ENCODE measurements around the gene HPX.

Gene HPX

GRCh38 chr11:6440906-6441358 lies at the start of gene HPX:
Gene HPX (minus strand): TSS chr11:6440987. CDS start chr11:6440963, 24 bp downstream.
- Histone ChIP-seq H3K4me3 (no peak within 1 kb of the TSS), H3K27ac (peak within 1 kb of the TSS in 1 of 2 donors; percentile 31)
- DNase-seq (ENCODE audit: low spot score) = no peak
- TF ChIP-seq, protein P1, sequence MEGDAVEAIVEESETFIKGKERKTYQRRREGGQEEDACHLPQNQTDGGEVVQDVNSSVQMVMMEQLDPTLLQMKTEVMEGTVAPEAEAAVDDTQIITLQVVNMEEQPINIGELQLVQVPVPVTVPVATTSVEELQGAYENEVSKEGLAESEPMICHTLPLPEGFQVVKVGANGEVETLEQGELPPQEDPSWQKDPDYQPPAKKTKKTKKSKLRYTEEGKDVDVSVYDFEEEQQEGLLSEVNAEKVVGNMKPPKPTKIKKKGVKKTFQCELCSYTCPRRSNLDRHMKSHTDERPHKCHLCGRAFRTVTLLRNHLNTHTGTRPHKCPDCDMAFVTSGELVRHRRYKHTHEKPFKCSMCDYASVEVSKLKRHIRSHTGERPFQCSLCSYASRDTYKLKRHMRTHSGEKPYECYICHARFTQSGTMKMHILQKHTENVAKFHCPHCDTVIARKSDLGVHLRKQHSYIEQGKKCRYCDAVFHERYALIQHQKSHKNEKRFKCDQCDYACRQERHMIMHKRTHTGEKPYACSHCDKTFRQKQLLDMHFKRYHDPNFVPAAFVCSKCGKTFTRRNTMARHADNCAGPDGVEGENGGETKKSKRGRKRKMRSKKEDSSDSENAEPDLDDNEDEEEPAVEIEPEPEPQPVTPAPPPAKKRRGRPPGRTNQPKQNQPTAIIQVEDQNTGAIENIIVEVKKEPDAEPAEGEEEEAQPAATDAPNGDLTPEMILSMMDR (IDR thresholded peaks at IDR 0.05) = no peak

GRCh38 chr11:6489306-6489705 lies 48.5 kb upstream of the HPX start:
- TF ChIP-seq, protein P1 (IDR thresholded peaks at IDR 0.05) = no peak
- Histone ChIP-seq H3K4me3 (no peak overlapping the region), H3K27ac (no peak overlapping the region)
- DNase-seq (ENCODE audit: low spot score) = no peak

DNA sequence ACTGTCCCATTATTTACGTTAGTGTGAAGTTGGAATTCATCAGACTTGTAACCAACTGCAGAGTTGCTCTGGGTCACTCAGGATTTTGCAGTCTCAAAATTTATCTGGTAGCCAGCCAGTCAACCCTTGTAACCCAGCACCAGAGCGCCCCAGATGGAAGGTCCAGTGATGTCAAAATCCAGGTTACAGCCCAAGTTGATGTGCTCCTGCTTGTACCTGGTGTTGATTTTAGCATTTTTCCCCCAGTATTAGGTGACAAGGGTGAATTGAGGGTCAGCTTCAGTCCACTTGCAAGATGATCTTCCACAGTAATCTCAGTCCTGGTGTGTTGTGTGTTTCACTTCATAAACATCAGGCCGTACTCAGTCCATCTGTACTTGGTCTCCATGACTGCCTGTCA lies 48.0 kb upstream of the HPX start:
- Histone ChIP-seq H3K27ac (no peak overlapping the region), H3K4me3 (no peak overlapping the region)
- TF ChIP-seq, protein P1 (IDR thresholded peaks at IDR 0.05) = no peak
- no peak for DNase-seq (ENCODE audit: low spot score)

DNA sequence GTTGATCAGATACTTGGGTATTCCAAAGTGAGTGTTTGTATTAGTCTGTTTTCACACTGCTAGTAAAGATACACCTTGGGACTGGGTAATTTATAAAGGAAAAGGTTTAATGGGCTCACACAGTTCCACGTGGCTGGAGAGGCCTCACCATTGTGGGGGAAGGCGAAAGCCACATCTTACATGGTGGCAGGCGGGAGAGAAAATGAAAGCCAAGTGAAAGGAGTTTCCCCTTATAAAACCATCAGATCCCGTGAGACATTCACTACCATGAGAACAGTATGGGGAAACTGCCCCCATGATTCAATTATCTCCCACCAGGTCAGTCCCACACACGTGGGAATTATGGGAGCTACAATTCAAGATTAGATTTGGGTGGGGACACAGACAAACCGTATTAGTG lies 47.6 kb upstream of the HPX start:
- H3K4me3 ChIP-seq = no peak overlapping the region
- H3K27ac ChIP-seq = no peak overlapping the region
- no peak for DNase-seq (ENCODE audit: low spot score)
- TF ChIP-seq, protein P1 (IDR thresholded peaks at IDR 0.05) = no peak

- DNase-seq (ENCODE audit: low spot score) = no peak
- TF ChIP-seq, protein P1 (IDR thresholded peaks at IDR 0.05) = no peak
- no peak overlapping the region for H3K27ac ChIP-seq
- no peak overlapping the region for H3K4me3 ChIP-seq
These were observed 46.2 kb upstream of the HPX start for GRCh38 chr11:6486938-6487337.

GRCh38 chr11:6486256-6486655 lies 45.5 kb upstream of the HPX start:
- Histone ChIP-seq H3K27ac (no peak overlapping the region), H3K4me3 (no peak overlapping the region)
- no peak for DNase-seq (ENCODE audit: low spot score)
- TF ChIP-seq, protein P1 (IDR thresholded peaks at IDR 0.05) = no peak

DNA sequence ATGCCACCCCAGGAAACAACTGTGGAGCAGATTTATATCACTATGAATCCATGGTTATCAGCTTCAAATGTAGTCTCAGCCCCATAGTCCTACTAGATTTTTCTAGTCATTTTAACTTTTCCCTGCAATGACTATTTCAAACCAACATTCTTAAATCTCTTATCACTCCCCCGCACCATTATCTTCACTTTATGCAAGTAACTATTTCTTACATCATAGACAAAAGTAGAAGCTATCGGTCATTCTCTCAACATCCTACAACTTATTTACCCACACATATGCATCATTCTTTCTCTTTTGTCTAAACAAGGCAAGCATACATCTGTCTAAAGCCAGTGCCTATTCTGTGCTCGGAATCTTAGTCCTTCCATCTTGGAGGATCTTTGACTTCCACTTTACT lies 44.9 kb upstream of the HPX start:
- DNase-seq (ENCODE audit: low spot score) = no peak
- Histone ChIP-seq H3K27ac (no peak overlapping the region), H3K4me3 (no peak overlapping the region)
- TF ChIP-seq, protein P1 (IDR thresholded peaks at IDR 0.05) = no peak

All from coronary artery (tissue), 2 donors.